GM12801 (cell line): ENCODE data around the gene TAF8.

ENCODE experiments used
- CTCF ChIP-seq: IDR thresholded peaks from one replicate; pipeline ENCODE4 v1.5.1; 2011; ENCODE audit warnings: control low read depth; ENCODE audit not compliant: insufficient read length; ENCODE audit errors: extremely low read depth

TAF8 gene

GRCh38 chr6:42078386-42078785 lies 28.1 kb downstream of the TAF8 start:
- TF ChIP-seq CTCF, result no peak

DNA sequence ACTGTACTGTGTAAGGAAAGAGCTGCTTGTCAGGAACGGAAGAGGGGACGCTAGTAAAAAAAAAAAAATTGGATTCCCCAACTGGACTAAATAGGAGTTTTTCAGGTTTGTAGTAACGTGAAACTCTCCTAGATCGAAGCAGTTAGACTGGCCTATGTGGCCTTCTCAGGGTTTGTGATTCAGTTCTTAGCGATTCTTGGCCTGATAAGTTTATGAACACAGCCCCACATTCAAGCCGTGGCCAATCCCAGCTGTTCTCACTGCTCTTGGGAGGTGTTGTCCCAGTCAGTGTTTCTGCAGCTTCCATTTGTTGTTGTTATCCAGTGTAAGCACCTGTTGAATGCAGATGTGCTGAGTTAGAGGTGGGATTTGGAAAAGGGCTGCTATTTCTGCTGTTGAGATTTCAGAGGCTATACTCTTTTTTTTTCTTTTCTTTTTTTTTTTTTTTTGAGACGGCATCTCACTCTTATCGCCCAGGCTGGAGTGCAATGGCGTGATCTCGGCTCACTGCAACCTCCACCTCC lies 29.7 kb downstream of the TAF8 start:
- no peak for TF ChIP-seq CTCF

- TF ChIP-seq CTCF, result no peak
Measured at GRCh38 chr6:42083530-42083929, 33.2 kb downstream of the TAF8 start.

GRCh38 chr6:42084889-42085288 lies 34.6 kb downstream of the TAF8 start:
- no peak for TF ChIP-seq CTCF

DNA sequence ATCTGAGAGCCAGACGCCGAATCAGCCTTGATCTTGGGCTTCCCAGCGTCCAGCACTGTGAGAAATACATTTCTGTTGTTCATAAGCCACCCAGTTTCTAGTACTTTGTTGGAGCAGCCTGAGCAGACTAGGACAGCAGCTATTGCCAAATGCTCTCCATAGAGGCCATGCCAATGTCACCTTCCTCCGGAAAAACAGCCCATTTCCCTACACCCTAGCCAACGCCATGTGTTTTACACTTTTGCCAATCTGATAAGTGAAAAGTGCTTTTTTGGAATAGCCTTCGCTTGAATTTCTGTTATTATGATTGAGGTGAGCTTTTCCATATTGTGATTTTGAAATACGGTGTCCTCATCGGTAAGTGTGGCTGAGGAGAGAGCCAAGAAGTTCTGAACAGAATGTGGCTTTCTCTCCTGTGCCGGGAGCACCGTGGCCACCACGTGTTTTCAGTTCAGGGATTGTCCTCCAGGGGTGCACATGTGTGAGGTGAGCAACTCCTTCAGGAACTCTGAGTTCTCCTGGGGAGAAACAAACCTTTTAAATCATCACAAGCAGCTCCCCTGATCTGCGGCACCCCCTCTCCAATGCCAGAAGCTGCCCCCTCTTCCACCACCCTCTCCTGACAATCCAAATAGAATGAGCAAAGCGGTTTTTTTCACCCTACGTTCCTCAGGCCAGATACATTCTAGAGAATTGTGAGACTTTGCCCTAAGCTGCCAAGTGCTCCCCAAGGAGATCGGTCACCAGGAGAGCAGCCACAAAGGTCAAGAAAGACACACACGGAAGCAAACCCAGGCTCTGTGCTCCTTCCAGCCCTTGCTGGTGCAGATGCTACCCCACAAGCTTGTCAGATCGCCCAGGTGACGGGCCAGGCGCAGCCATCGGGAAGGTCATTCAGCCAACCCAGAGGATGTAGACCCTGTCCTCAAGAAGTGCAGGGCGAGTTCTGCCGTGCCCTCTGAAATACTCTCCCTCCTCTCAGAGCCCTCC lies 36.0 kb downstream of the TAF8 start:
- no peak for TF ChIP-seq CTCF

GRCh38 chr6:42088101-42088591 lies 37.8 kb downstream of the TAF8 start:
- TF ChIP-seq CTCF, result no peak

- no peak for TF ChIP-seq CTCF
Measured at GRCh38 chr6:42090819-42091717, 40.7 kb downstream of the TAF8 start.
